T1000 (cell line): ENCODE data around the gene RNF19B.
"Not testable (repeated sequence)": the region's sequence is repeated elsewhere in the genome, so short reads cannot be mapped to it uniquely, and the experiment has no call there.

Experiments
- DNase-seq: peaks from one replicate; lab custom pipeline; 2025; ENCODE audit warnings: mixed read lengths; lab: John Stamatoyannopoulos, UW

RNF19B gene

GRCh38 chr1:32928285-32928684, 36.3 kb downstream of the RNF19B start:
- DNase-seq = no peak

GRCh38 chr1:32927441-32927840, 37.2 kb downstream of the RNF19B start:
- DNase-seq = no peak

GRCh38 chr1:32926562-32926961, 38.0 kb downstream of the RNF19B start:
- DNase-seq = no peak

GRCh38 chr1:32925403-32926162, 39.0 kb downstream of the RNF19B start:
- no peak for DNase-seq

- no peak for DNase-seq
Measured at GRCh38 chr1:32924881-32925344, 39.7 kb downstream of the RNF19B start.

GRCh38 chr1:32920833-32921232, 43.8 kb downstream of the RNF19B start:
- no peak for DNase-seq

- no peak for DNase-seq
Measured at GRCh38 chr1:32919811-32920733, 44.5 kb downstream of the RNF19B start.

GRCh38 chr1:32918179-32918578, 46.4 kb downstream of the RNF19B start:
- DNase-seq = no peak

GRCh38 chr1:32917521-32917920, 47.1 kb downstream of the RNF19B start:
- no peak for DNase-seq

GRCh38 chr1:32915766-32916706, 48.6 kb downstream of the RNF19B start:
- DNase-seq = no peak

GRCh38 chr1:32910319-32910718, 54.3 kb downstream of the RNF19B start:
- DNase-seq = no peak

GRCh38 chr1:32907435-32907834, 57.2 kb downstream of the RNF19B start:
- no peak for DNase-seq

GRCh38 chr1:32906654-32907053, 58.0 kb downstream of the RNF19B start:
- no peak for DNase-seq

- DNase-seq = not testable (repeated sequence)
Measured at GRCh38 chr1:32905588-32905987, 59.0 kb downstream of the RNF19B start.

GRCh38 chr1:32904797-32905196, 59.8 kb downstream of the RNF19B start:
- DNase-seq = no peak

- no peak for DNase-seq
Measured at GRCh38 chr1:32903991-32904785, 60.4 kb downstream of the RNF19B start.

- DNase-seq = no peak
Measured at GRCh38 chr1:32902535-32902920, 62.1 kb downstream of the RNF19B start.

GRCh38 chr1:32901823-32902534, 62.6 kb downstream of the RNF19B start:
- DNase-seq = no peak

GRCh38 chr1:32900956-32901822, 63.4 kb downstream of the RNF19B start, which contains the start of gene TMEM54:
TSS of gene TMEM54 (minus strand) at chr1:32901389. CDS start at chr1:32901238, 151 bp downstream.
- no peak for DNase-seq
